Mucosa of rectum (tissue), 2 donors: Measurements from ENCODE around the gene BAHCC1.
A peak's percentile ranks its signal among the peaks of the same experiment; 100 is the strongest.

ENCODE experiments used
- H3K27ac ChIP-seq, 2 donors: one replicate each; pipeline ENCODE4 v1.7.0; 2013; ENCODE audit warnings: inconsistent platforms in 2 of 2, low read depth in 2 of 2, low read length in 2 of 2
- H3K27me3 ChIP-seq, 2 donors: one replicate each; pipeline ENCODE4 v1.7.0; 2013; ENCODE audit warnings: low read length in 2 of 2; ENCODE audit not compliant: control insufficient read depth in 2 of 2, insufficient read depth in 2 of 2
- H3K36me3 ChIP-seq, 2 donors: one replicate each; pipeline ENCODE4 v1.7.0; 2013; ENCODE audit warnings: low read length in 2 of 2; ENCODE audit not compliant: control insufficient read depth in 2 of 2, insufficient read depth in 2 of 2
- H3K4me1 ChIP-seq, 2 donors: one replicate each; pipeline ENCODE4 v1.7.0; 2013; ENCODE audit warnings: low read length in 2 of 2, mild to moderate bottlenecking in 1 of 2; ENCODE audit not compliant: control insufficient read depth in 2 of 2, insufficient read depth in 2 of 2
- H3K4me3 ChIP-seq, 2 donors: one replicate each; pipeline ENCODE4 v1.7.0; 2013; ENCODE audit warnings: low read length in 2 of 2
- H3K9ac ChIP-seq, 2 donors: one replicate each; pipeline ENCODE4 v1.7.0; 2013; ENCODE audit warnings: low read length in 2 of 2, low read depth in 1 of 2, mild to moderate bottlenecking in 1 of 2
- H3K9me3 ChIP-seq, 2 donors: one replicate each; pipeline ENCODE4 v1.7.0; 2013; ENCODE audit warnings: low read length in 2 of 2; ENCODE audit not compliant: control insufficient read depth in 2 of 2
- donor health status: healthy.
- donor health status: Normal muscosa, but diverticular disease.

BAHCC1 gene

DNA sequence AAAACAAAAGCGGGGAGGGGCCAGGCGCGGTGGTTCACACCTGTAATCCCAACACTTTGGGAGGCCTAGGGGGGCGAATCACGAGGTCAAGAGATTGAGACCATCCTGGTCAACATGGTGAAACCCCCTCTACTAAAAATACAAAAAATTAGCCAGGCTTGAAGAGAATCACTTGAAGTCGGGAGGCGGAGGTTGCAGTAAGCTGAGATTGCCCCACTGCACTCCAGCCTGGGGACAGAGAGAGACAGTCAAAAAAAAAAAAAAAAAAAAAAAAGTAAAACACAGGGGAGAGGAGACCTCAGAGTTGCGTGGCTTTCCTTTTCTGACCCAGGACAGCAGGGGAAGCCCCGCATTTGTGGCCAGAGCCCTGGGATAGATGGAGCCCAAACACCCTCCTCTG is 97.4 kb downstream of the BAHCC1 start:
- no peak overlapping the region for H3K4me3 ChIP-seq
- H3K9ac ChIP-seq, result no peak overlapping the region
- no peaks in the 10 kb centered on the region for H3K36me3 ChIP-seq
- peaks cover 0 to 2% of the 10 kb centered on the region in 2 donors for H3K27me3 ChIP-seq
- H3K4me1 ChIP-seq, result peaks cover 5 to 7% of the 10 kb centered on the region in 2 donors
- no peak overlapping the region for H3K27ac ChIP-seq
- no peaks in the 10 kb centered on the region for H3K9me3 ChIP-seq

DNA sequence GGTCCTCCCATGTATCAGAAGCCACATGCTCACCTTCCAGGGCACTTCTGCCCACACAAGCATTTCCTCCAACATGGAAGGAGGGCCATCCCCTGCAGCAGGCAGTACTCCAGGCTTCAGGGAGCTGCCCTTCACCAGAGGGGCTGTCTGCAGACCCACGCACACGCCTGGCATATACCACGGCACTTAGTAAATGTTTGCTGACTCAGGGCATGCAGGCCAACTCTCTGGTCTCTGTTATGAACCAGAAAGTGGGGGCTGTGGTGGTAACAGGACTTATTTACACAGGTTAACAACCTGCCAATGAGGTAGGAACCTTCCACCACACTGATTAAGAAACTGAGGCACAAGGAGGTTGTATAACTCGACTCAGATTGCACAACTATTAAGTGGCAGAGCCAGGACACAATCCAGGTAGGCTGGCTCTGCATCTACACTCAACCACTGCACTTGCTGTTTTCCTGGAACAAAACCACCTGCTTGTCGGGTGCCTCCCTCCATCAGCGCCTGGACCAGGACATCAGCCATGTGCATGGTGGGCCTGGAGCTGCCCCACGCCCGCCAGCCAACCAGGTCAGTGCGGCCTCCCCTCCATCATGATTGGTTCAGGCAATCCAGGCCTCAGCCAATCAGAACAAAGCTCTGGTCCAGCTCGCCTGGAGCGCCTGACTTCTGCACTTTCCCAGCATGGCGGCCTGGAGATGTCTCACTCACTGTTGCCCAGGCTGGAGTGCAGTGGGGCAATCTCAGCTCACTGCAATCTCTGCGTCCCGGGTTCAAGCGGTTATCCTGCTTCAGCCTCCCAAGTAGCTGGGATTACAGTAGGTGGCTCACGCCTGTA is 98.2 kb downstream of the BAHCC1 start:
- Histone ChIP-seq H3K27ac (no peak overlapping the region), H3K9me3 (no peaks in the 10 kb centered on the region), H3K4me1 (peaks cover 4 to 6% of the 10 kb centered on the region in 2 donors)

DNA sequence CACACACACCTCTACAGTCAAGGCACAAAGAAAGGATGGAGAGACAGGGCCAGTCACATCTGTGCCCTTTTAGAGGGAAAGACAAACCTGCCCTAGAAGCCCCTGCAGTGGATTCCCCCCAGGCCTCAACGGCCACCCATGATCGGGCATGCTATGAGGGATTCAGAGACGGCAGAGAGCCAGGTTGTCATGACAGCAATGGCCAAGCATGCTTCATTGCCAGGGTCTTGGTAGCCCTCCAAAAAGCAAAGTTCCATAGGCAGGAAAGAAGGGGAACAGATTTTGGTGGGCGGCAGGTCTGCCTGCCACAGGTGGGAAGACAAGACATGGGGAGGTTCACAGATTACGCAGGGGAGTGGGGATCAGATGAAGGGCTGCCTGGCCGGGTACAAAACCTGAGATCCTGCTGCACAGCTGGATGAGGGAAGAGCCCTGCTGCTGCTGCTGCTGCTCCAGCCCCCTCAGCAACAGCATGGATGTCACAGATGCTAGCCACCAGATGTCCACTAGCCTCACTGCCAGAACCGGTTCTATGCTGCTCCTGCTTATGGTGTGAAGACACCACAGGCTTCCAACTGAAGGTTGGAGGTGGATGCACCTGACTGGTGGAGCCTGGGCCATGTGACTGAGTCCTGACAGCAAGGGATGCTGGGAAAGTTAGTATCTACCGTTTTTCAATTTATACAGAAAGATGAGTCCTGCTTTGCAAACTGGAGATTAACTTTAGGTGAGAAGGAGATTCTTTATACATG is 99.5 kb downstream of the BAHCC1 start:
- Histone ChIP-seq H3K27me3 (peaks cover 0 to 2% of the 10 kb centered on the region in 2 donors), H3K9me3 (no peaks in the 10 kb centered on the region), H3K27ac (no peak overlapping the region), H3K4me3 (no peak overlapping the region), H3K4me1 (peaks cover 2 to 3% of the 10 kb centered on the region in 2 donors), H3K9ac (no peak overlapping the region), H3K36me3 (no peaks in the 10 kb centered on the region)

More for the DNA sequence above, 98.2 kb downstream of the BAHCC1 start:
- Histone ChIP-seq H3K27me3 (peaks cover 0 to 2% of the 10 kb centered on the region in 2 donors), H3K4me3 (no peak overlapping the region), H3K36me3 (no peaks in the 10 kb centered on the region), H3K9ac (no peak overlapping the region)

DNA sequence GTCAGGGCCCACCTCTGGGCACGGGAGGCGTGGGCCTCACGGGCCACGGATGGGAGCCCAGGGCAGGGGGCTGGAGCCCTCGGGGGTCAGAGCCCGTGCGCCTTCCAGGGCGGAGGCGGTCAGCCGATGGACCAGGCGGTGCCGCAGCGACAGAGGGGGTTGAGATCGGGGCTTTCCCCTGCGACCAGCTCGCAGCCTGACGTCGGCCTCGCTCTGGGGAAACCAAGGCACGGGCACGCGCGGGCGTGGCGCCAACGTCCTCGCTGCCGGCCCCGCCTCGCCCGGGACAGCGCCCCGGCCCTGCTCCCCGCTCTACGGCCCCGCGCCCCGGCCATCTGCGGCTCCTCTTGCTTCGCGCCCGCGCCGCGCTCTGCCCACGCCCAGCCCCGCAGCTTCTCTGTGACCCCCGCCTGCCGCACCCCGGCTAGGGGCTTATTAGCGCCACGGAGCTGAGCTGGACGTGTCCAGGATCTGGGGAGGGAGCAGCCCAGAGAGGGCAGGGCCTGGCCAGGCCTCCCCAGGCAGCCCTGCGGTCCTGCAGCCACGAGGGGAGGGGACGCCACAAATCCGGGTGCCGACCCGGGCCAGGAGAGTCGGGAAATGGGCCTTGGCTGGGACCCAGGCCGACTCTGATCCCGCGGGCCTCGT is 103.8 kb downstream of the BAHCC1 start:
- no peaks in the 10 kb centered on the region for H3K36me3 ChIP-seq
- peaks cover 0 to 2% of the 10 kb centered on the region in 2 donors for H3K27me3 ChIP-seq
- H3K27ac ChIP-seq, result no peak overlapping the region
- no peak overlapping the region for H3K9ac ChIP-seq
- no peaks in the 10 kb centered on the region for H3K4me1 ChIP-seq
- H3K9me3 ChIP-seq, result no peaks in the 10 kb centered on the region
- H3K4me3 ChIP-seq, result no peak overlapping the region

DNA sequence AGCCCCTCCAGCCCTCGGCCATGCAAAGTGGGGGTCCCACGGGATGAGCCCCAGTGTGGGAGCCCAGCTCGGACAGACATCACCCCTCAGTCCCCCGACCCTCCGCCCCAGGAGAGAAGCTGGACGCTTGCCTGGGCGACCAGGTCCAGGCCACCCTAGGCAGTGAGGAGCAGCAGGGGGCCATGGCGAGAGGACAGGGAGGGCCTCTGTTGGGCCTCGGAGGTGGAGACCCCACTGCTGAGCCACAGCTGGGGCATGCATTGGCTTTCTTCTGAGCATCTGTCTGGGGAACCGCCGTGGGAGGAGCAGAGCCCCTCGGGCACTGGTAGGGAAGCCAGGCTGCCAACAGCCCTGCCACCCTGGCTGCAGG is 104.3 kb downstream of the BAHCC1 start:
- no peak overlapping the region for H3K9ac ChIP-seq
- H3K27me3 ChIP-seq, result peaks cover 0 to 2% of the 10 kb centered on the region in 2 donors
- no peak overlapping the region for H3K27ac ChIP-seq
- no peaks in the 10 kb centered on the region for H3K36me3 ChIP-seq
- no peaks in the 10 kb centered on the region for H3K4me1 ChIP-seq
- no peak overlapping the region for H3K4me3 ChIP-seq
- no peaks in the 10 kb centered on the region for H3K9me3 ChIP-seq

DNA sequence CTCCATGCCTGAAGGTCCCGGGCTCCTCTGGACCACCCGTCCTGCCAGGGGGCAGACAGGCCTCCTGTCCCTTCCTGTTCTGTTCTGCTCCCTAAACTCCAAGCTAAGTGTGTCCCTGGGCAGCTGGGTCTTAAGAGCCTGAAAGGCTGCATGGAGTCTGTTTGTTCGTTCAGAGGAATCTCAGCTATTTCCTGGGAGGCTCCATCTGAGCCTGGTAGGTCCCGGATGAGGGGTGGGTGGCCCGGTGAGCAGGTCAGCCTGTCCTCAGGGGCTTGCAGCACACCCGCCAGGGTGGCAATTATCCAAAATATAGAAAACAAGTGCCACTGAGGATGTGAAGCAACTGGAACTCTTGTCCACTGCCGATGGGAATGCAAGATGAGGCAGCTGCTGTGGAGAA is 104.8 kb downstream of the BAHCC1 start:
- Histone ChIP-seq H3K36me3 (no peaks in the 10 kb centered on the region), H3K27me3 (peaks cover 0 to 1% of the 10 kb centered on the region in 2 donors), H3K4me3 (no peak overlapping the region), H3K4me1 (no peaks in the 10 kb centered on the region), H3K27ac (no peak overlapping the region), H3K9me3 (no peaks in the 10 kb centered on the region), H3K9ac (no peak overlapping the region)

DNA sequence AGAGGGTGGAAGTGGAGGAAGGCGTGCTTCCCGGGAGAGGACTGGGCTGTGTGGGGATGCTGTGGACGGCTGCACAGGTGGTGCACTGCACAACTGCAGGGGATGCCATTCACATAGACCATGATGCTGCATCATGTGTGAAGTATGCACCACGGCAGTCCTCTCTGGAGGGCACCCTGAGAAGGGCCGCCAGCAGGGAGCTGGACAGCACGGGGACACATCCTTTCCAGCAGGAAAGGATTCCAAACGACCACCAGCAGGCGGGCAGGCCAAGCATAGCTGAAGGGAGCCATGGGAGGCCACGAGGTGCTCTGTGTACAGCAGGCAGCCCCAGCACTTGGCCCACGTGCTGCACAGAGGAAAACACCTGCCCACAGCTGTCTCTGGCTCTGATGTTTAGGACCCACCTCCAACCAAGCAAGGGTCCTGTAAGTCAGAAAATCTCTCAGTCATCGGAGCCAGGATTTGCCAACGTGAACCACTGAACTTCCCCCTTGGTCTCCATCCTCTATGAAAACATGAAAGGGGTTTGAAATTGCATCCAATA is 107.3 kb downstream of the BAHCC1 start:
- H3K27me3 ChIP-seq, result no peaks in the 10 kb centered on the region
- H3K4me1 ChIP-seq, result no peaks in the 10 kb centered on the region
- no peaks in the 10 kb centered on the region for H3K36me3 ChIP-seq
- no peak overlapping the region for H3K27ac ChIP-seq
- no peak overlapping the region for H3K4me3 ChIP-seq
- H3K9ac ChIP-seq, result no peak overlapping the region
- H3K9me3 ChIP-seq, result no peaks in the 10 kb centered on the region

DNA sequence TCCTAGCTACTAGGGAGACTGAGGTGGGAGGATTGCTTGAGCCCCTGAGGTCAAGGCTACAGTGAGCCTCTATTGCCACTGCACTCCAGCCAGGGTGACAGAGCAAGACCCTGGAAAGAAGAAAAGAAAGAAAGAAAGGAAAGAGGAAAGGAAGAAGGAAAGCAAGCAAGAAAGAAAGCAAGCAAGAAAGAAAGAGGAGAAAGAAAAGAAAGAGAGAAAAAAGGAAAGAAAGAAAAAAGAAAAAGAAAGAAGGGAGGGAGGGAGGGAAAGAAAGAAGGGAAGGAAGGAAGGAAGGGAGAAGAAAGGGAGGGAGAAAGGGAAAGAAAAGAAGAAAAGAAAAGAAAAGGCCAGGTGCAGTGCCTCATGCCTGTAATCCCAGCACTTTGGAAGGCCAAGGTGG is 108.4 kb downstream of the BAHCC1 start:
- Histone ChIP-seq H3K4me3 (no peak overlapping the region), H3K4me1 (peaks cover under 1 to 1% of the 10 kb centered on the region in 2 donors), H3K9me3 (no peaks in the 10 kb centered on the region), H3K27me3 (no peaks in the 10 kb centered on the region), H3K27ac (no peak overlapping the region), H3K9ac (no peak overlapping the region), H3K36me3 (peaks cover under 1 to 1% of the 10 kb centered on the region in 2 donors)

DNA sequence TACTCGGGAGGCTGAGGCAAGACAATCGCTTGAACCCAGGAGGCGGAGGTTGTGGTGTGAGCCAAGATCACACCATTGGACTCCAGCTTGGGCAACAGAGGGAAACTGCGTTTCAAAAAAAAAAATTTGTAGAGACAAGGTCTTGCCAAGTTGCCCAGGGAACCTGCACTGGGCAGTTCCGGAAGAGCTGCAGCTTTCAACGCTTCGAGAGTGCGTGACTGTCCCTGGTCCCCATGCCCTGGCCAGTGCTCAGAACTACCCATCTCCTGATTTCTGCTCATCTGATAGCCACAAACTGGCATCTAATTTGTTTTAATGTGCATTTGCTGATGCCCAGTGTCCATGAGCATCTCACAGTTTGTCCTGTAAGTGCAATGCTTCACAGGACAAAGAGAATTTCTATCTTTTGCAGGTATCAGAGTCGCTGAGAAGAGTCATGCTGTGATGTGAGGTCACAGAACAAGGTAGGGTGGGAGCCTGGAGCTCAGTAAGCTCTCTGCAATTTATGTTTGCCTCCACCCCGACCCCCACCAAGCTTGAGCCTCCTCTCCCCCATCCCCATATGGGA is 113.5 kb downstream of the BAHCC1 start:
- Histone ChIP-seq H3K4me1 (peaks cover 17 to 21% of the 10 kb centered on the region in 2 donors), H3K27ac (peak overlapping the region; percentile 91 to 97), H3K9me3 (no peaks in the 10 kb centered on the region), H3K9ac (peak overlapping the region in 1 of 2 donors; percentile 94), H3K27me3 (no peaks in the 10 kb centered on the region), H3K4me3 (peak overlapping the region; percentile 96 to 97), H3K36me3 (peaks cover 36 to 38% of the 10 kb centered on the region in 2 donors)
